Esophagus (tissue), 2 donors: ENCODE measurements around the gene BCL10. TPM values are rescaled to one million over a fixed set of nuclear protein-coding genes. Genes with fewer than 3 reads are reported as not detected.
A peak's percentile ranks its signal among the peaks of the same experiment; 100 is the strongest.

Experiments used
- H3K27ac ChIP-seq, 2 donors: one replicate each; pipeline ENCODE4 v1.5.1; 2013; ENCODE audit warnings: low read depth in 2 of 2, mild to moderate bottlenecking in 2 of 2, inconsistent platforms in 1 of 2, low read length in 1 of 2, moderate library complexity in 1 of 2
- H3K27me3 ChIP-seq, 2 donors: one replicate each; pipeline ENCODE4 v1.6.1; 2013; ENCODE audit warnings: low read length in 2 of 2, control low read depth in 1 of 2, mild to moderate bottlenecking in 1 of 2; ENCODE audit not compliant: insufficient read depth in 2 of 2, control insufficient read depth in 1 of 2
- H3K36me3 ChIP-seq, 2 donors: one replicate each; pipeline ENCODE4 v1.6.1; 2013; ENCODE audit warnings: low read length in 1 of 2; ENCODE audit not compliant: control insufficient read depth in 2 of 2, insufficient read depth in 2 of 2
- H3K4me1 ChIP-seq, 2 donors: one replicate each; pipeline ENCODE4 v1.6.1; 2013; ENCODE audit warnings: low read length in 1 of 2; ENCODE audit not compliant: control insufficient read depth in 2 of 2, insufficient read depth in 2 of 2
- H3K4me3 ChIP-seq, 2 donors: one replicate each; pipeline ENCODE4 v1.5.1; 2013; ENCODE audit warnings: low read length in 2 of 2, mild to moderate bottlenecking in 2 of 2, low read depth in 1 of 2, moderate library complexity in 1 of 2
- H3K9me3 ChIP-seq, 2 donors: one replicate each; pipeline ENCODE4 v1.6.1; 2013; ENCODE audit warnings: mild to moderate bottlenecking in 2 of 2, low read depth in 1 of 2, low read length in 1 of 2, moderate library complexity in 1 of 2; ENCODE audit not compliant: control insufficient read depth in 2 of 2, insufficient read depth in 1 of 2
- WGBS, 2 donors: extraction: QIAGEN DNeasy Blood & Tissue Kit; methylation state at CpG; one replicate each; pipeline ENCODE4 v1.1.7; 2013; 5-methylcytosine and 5-hydroxymethylcytosine counted together
- polyA plus RNA-seq, 2 donors: library from polyadenylated mRNA; stranded (reverse); fragments of 200-250 nt; gene quantifications; one replicate each; pipeline ENCODE4 v1.2.3, GENCODE V29; 2013
- donor health status: healthy with polysubstance abuse.
- donor health status: Bipolar disorder and iron deficiency.

The BCL10 gene
- polyA plus RNA-seq, result 10 to 100 TPM; 11.5 to 13.1 TPM

- no peaks in the 10 kb centered on the region for H3K9me3 ChIP-seq
- H3K4me3 ChIP-seq, result peak within 1 kb of the TSS; percentile 75 to 92
- 0% methylated on average over 77 to 78 of the region's 78 CpGs for WGBS, 2 donors
- no peaks in the 10 kb centered on the region for H3K36me3 ChIP-seq
- no peaks in the 10 kb centered on the region for H3K27me3 ChIP-seq
- H3K4me1 ChIP-seq, result peaks cover 0 to 7% of the 10 kb centered on the region in 2 donors
- peak within 1 kb of the TSS; percentile 99 to 100 for H3K27ac ChIP-seq
These were observed at the start of gene BCL10 for GRCh38 chr1:85276215-85276977. BCL10 (minus strand) TSS chr1:85276632; CDS start chr1:85276352, 280 bp downstream.

GRCh38 chr1:85325920-85326319 is 49.5 kb upstream of the BCL10 start:
- Histone ChIP-seq H3K4me3 (no peak overlapping the region), H3K36me3 (no peaks in the 10 kb centered on the region), H3K27me3 (no peaks in the 10 kb centered on the region), H3K4me1 (peaks cover 0 to 7% of the 10 kb centered on the region in 2 donors), H3K27ac (no peak overlapping the region), H3K9me3 (no peaks in the 10 kb centered on the region)

- H3K9me3 ChIP-seq, result no peaks in the 10 kb centered on the region
- H3K27ac ChIP-seq, result no peak overlapping the region
- no peaks in the 10 kb centered on the region for H3K36me3 ChIP-seq
- H3K4me1 ChIP-seq, result no peaks in the 10 kb centered on the region
- no peaks in the 10 kb centered on the region for H3K27me3 ChIP-seq
- no peak overlapping the region for H3K4me3 ChIP-seq
- 88 to 94% methylated on average over 5 of the region's 5 CpGs for WGBS, 2 donors
These were observed 47.3 kb upstream of the BCL10 start for GRCh38 chr1:85323770-85324169.

GRCh38 chr1:85322655-85323054 is 46.2 kb upstream of the BCL10 start:
- H3K4me3 ChIP-seq, result no peak overlapping the region
- no peaks in the 10 kb centered on the region for H3K4me1 ChIP-seq
- H3K36me3 ChIP-seq, result no peaks in the 10 kb centered on the region
- H3K27ac ChIP-seq, result no peak overlapping the region
- WGBS, 2 donors, result 43 to 50% methylated on average over 2 of the region's 2 CpGs
- H3K27me3 ChIP-seq, result no peaks in the 10 kb centered on the region
- H3K9me3 ChIP-seq, result no peaks in the 10 kb centered on the region

GRCh38 chr1:85321237-85321964 is 45.0 kb upstream of the BCL10 start:
- no peaks in the 10 kb centered on the region for H3K27me3 ChIP-seq
- no peaks in the 10 kb centered on the region for H3K4me1 ChIP-seq
- H3K36me3 ChIP-seq, result no peaks in the 10 kb centered on the region
- whole genome bisulfite sequencing, 2 donors, result 68 to 71% methylated on average over 7 of the region's 7 CpGs
- no peak overlapping the region for H3K27ac ChIP-seq
- no peaks in the 10 kb centered on the region for H3K9me3 ChIP-seq
- no peak overlapping the region for H3K4me3 ChIP-seq

- H3K36me3 ChIP-seq, result no peaks in the 10 kb centered on the region
- H3K27ac ChIP-seq, result peak overlapping the region in 1 of 2 donors; percentile 74
- H3K4me3 ChIP-seq, result no peak overlapping the region
- WGBS, 2 donors, result 59 to 65% methylated on average over 2 of the region's 2 CpGs
- no peaks in the 10 kb centered on the region for H3K9me3 ChIP-seq
- H3K27me3 ChIP-seq, result no peaks in the 10 kb centered on the region
- no peaks in the 10 kb centered on the region for H3K4me1 ChIP-seq
These were observed 44.1 kb upstream of the BCL10 start for GRCh38 chr1:85320371-85321131.

GRCh38 chr1:85319931-85320330 is 43.5 kb upstream of the BCL10 start:
- Histone ChIP-seq H3K36me3 (no peaks in the 10 kb centered on the region), H3K27ac (no peak overlapping the region), H3K4me3 (no peak overlapping the region), H3K4me1 (no peaks in the 10 kb centered on the region), H3K27me3 (no peaks in the 10 kb centered on the region), H3K9me3 (no peaks in the 10 kb centered on the region)
- WGBS, 2 donors, result 42 to 54% methylated on average over 4 of the region's 4 CpGs

- 45 to 63% methylated on average over 3 of the region's 3 CpGs for WGBS, 2 donors
- H3K27ac ChIP-seq, result no peak overlapping the region
- H3K36me3 ChIP-seq, result no peaks in the 10 kb centered on the region
- no peaks in the 10 kb centered on the region for H3K4me1 ChIP-seq
- H3K4me3 ChIP-seq, result no peak overlapping the region
- H3K27me3 ChIP-seq, result no peaks in the 10 kb centered on the region
- no peaks in the 10 kb centered on the region for H3K9me3 ChIP-seq
These were observed 43.1 kb upstream of the BCL10 start for GRCh38 chr1:85319491-85319890.

GRCh38 chr1:85318217-85318616 is 41.8 kb upstream of the BCL10 start:
- no peaks in the 10 kb centered on the region for H3K36me3 ChIP-seq
- H3K27ac ChIP-seq, result no peak overlapping the region
- WGBS, 2 donors, result 91 to 96% methylated on average over 1 of the region's 1 CpG
- no peak overlapping the region for H3K4me3 ChIP-seq
- no peaks in the 10 kb centered on the region for H3K4me1 ChIP-seq
- H3K27me3 ChIP-seq, result no peaks in the 10 kb centered on the region
- H3K9me3 ChIP-seq, result no peaks in the 10 kb centered on the region
